ENCODE measurements around the gene TEX22.

TEX22 gene

GRCh38 chr14:105456736-105457617, 58.6 kb downstream of the TEX22 start:
- DNase-seq (ENCODE audit: low spot score): no peak

GRCh38 chr14:105458010-105458409, 59.7 kb downstream of the TEX22 start:
- no peak for DNase-seq (ENCODE audit: low spot score)

- DNase-seq (ENCODE audit: low spot score): no peak
Observed at GRCh38 chr14:105458571-105458970, 60.2 kb downstream of the TEX22 start.

- no peak for DNase-seq (ENCODE audit: low spot score)
Observed at GRCh38 chr14:105460116-105460515, 61.8 kb downstream of the TEX22 start.

GRCh38 chr14:105460616-105461015, 62.3 kb downstream of the TEX22 start:
- DNase-seq (ENCODE audit: low spot score): no peak

- DNase-seq (ENCODE audit: low spot score): no peak
Observed at GRCh38 chr14:105461903-105462302, 63.6 kb downstream of the TEX22 start.
